Right lung (tissue), 5 donors: ENCODE measurements around the gene ADAMTS15. TPM values are rescaled to one million over a fixed set of nuclear protein-coding genes. Genes with fewer than 3 reads are reported as not detected.

ENCODE experiments used
- DNase-seq, 2 donors: peaks; one replicate each; pipeline ENCODE4 v3.0.0-alpha.2; 2013
- polyA plus RNA-seq, 5 donors: library from polyadenylated mRNA; unstranded; fragments of 120-200 nt; gene quantifications; one replicate each; pipeline versions ENCODE4 v1.2.1 to v1.2.3, GENCODE V29; 2013; ENCODE audit warnings: inconsistent platforms in 1 of 5, low replicate concordance in 1 of 5; ENCODE audit not compliant: insufficient read length in 5 of 5, insufficient read depth in 1 of 5

The ADAMTS15 gene
- polyA plus RNA-seq, 5 donors, result 35.2 to 44.9 (median 37.3) TPM

DNA sequence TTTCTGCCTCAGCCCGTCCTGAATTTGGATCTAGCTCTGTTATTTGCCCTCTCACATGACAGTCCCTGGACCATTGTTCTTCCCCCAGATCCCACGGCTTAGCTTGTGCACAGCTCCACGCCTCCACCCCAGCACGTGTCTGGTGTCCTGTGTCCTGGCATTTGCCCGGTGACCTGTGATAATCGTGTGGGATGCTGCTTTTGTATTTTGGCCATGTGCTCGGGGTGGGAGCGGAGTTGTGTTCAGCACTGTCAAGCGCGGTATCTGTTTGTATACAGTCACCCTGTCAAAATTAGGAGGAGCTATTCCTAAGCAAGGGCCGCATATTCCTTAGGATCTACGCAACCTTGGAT lies 31.9 kb upstream of the ADAMTS15 start:
- DNase-seq, result no peak

- no peak for DNase-seq
Measured at GRCh38 chr11:130416906-130417305, 31.5 kb upstream of the ADAMTS15 start.

DNA sequence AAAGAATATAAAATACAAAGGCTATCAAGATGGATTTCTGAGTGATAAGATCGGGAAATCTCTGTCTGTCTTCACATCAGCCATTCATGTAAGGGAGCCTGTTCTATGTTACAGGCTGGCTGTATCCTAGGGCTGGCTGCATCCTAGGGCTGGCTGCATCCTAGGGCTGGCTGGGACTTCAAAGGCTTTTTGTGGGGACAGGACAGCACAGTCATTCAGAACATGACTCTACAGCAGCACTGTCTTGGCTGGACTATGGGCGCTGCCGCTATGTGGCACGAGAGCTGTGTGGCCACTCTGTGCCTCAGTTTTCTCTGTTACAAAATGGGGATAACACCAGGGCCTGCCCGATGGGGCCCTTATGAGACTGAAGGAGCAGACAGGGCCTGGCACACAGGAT lies 30.2 kb upstream of the ADAMTS15 start:
- DNase-seq, result no peak

DNA sequence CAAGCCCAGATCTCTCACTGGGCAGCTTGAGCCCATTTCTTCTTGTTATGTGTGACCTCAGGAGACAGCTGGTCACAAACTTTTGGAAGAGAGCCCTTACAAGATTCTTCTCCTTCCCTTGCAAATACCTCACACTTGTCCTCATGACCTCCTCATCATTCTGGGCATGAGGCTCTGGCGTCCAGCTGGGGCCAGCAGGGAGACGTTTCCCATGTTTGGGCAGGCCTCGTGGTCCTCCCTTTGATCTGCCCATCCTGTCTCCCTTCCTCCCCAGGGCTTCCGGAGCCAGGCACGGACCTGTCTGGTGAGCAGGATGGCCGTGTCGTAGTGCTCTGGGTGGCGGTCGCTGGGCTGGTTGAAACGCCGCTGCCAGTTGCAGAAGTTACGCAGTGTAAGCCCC lies 29.7 kb upstream of the ADAMTS15 start:
- no peak for DNase-seq

- peak; percentile 81 to 83 for DNase-seq
Measured at GRCh38 chr11:130420478-130421198, 27.8 kb upstream of the ADAMTS15 start.

DNA sequence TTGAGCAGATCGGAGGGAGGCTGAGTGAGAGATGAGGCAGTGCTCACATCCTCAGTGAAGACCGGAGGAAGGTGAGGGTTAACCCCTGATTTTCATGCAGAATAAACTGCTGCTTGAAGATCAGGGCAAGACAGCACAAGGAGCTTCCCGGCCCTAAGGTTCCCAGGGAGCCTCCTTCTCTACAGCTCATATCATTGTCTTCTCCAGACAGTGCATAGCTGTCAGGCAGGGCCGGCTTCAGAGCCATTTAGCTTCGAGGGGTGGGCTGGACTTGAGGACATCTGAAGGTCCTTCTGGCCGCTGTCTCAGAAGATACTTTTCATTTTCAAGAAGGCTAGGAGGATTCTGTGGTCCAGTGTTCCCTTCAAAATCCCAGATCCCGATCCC lies 27.3 kb upstream of the ADAMTS15 start:
- no peak for DNase-seq

DNA sequence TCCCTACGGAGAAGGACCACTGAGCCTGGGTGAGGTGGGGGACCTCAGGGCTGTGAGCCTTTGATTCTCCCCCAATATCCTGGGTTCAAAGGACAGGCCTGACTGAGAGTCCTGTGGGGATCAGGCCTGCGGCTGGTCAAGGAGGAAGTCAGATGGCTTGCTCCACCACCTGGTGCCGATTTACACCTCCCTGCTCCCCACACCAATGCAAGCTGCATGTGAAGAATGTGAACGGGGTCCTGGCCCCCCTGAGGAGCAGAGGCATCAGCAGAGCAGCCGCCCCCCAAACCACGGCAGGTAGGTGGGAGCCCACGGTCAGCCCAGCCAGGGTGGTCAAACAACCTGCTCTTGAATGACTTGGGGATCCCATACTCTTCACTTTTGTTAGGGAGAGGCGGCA lies 26.7 kb upstream of the ADAMTS15 start:
- no peak for DNase-seq

- no peak for DNase-seq
Measured at GRCh38 chr11:130422251-130422995, 26.0 kb upstream of the ADAMTS15 start.

DNA sequence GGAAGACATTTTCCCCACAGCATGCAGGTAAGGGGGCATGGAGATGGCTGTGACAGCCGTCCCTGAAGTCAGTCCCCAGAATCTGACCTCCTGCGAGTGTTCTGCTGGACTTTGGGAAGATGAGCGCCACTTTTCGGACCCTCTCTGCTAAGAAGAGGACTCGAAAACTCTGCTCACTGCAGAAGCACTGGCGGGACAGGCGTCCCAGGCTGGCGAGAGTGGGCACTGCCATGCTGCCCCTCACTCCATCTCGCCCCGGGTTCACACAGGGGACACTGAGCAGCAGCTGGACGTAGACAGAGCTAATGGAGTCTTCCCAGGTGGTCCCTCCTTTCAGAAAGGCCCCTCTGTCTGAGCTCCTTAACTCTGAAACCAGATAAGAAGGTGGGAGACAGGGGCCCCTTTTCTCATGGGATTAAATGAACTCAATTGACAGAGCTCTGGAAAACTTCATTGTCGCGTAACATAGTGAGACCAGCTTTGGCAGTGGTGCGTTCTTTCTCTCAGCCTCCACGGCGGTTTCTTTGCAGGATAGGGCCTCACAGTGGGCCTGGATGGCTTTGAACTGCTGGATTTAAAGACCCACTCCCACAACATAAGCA lies 24.8 kb upstream of the ADAMTS15 start:
- DNase-seq, result no peak

DNA sequence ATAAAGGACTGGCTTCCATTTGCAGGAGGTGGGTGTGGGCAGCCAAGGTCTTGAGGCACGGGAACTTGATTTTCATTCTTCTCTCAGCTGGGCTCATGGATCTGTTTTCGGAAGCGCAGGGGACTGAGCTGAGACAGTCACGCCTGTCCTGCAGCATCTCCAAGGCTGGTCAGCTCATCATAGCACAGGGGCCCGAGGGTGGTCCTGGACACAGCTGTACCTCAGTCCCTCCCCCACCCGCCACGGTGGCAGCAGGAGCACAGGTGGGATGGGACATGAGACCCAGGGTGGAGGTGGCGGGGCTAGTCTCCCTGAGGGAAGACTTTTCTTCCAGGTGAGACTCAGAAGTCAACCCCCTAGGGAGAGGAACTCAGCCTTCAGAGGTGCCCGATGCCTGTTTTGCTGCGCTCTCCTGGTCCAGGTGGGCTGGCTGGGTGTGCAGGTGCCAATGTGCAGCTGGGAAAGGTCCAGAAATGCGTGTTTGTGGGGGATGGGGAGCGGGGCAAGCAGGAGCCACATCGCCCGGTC lies 23.8 kb upstream of the ADAMTS15 start:
- no peak for DNase-seq

- DNase-seq, result no peak
Measured at GRCh38 chr11:130425156-130425555, 23.3 kb upstream of the ADAMTS15 start.

- no peak for DNase-seq
Measured at GRCh38 chr11:130426223-130426836, 22.1 kb upstream of the ADAMTS15 start.

GRCh38 chr11:130426837-130427341 lies 21.6 kb upstream of the ADAMTS15 start:
- no peak for DNase-seq

GRCh38 chr11:130427581-130428315 lies 20.7 kb upstream of the ADAMTS15 start:
- no peak for DNase-seq

GRCh38 chr11:130428316-130429119 lies 19.9 kb upstream of the ADAMTS15 start, which contains the start of gene ADAMTS8:
Gene ADAMTS8 (minus strand): TSS chr11:130428609. CDS start chr11:130428286, 323 bp downstream.
- DNase-seq, result no peak

DNA sequence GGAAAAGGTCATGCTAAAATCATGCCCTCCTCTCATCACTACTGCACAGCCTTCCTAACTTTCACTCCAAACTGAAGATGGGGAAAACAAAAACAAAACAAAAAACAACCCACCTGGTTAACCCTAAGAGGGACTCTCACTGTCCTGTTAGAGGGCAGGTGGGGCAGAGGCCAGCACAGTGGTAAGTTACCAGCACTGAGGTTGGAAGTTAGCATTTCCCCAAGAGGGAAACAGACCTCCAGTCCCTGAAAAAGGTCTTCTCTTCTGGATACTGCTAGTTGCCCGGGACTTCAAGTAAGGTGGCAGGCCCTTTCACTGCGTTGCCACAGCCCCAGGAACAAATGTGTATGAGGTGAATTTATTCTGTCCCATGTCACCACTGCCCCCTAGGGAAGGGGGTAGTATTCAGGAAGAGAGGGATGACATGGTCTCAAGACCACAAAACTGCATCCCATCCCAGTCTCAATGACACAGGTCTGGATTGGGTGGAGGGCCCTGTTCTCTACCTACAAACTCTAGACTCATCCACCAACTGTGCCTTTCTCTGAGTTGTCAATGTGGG lies 19.2 kb upstream of the ADAMTS15 start:
- no peak for DNase-seq

DNA sequence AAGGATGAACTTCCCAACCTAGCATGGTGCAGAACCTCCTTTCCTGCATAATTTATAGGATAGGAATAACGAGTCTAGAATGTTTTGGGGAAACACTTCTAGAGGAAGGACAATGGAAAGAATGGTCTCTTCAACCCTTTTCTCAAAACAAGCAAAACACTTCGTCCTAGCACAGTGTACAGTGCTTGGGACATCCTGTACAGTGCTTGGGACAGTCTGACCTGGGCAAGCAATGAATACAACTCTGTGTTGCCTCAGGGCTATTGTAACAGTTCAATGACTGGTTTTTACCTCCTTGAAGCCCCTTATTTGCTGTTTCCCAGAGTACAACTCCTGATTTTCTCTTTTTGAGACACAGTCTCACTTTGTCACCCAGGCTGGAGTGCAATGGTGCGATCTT lies 18.5 kb upstream of the ADAMTS15 start:
- DNase-seq, result no peak

- peak in 1 of 2 donors; percentile 59 for DNase-seq
Measured at GRCh38 chr11:130431331-130431773, 17.1 kb upstream of the ADAMTS15 start.

DNA sequence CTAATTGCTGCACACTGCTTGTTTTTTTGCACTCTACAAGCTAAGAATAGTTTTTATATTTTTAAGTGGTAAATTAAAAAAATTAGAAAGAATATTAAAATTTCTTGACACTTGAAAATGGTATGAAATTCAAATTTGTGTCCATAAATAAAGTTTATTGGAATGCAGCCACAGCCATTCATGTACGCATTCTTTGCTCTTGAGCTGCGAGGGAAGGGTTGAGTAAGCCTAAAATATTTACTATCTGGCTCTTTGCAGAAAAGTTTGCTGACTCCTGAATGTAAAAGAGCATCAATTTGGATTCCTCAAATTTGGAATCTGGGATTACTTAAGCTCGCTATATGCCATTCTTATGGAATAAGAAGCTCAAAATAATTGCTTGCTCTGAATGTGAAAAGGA lies 16.6 kb upstream of the ADAMTS15 start:
- DNase-seq, result no peak

DNA sequence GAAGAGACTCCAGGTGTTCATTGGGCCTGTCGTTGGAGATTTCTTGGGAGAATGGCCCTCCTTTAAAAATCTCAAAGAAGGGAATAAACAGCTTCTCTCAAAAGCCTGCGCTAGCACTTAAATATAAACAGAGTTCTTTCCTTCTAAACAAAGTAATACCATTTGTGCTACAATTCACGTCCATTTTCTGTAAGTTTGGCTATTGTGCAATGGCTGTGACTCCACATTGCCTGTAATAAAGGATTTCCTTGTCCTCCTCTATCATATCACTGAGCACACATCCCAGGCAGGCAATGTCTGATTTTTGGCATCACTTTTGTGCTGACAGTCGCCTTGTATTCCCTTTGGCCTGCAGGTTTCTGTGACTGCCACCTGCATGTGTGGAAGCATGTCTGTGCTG lies 15.1 kb upstream of the ADAMTS15 start:
- no peak for DNase-seq
